Urinary bladder (tissue), 4 donors: Measurements from ENCODE around the gene MRPS15. TPM values are rescaled to one million over a fixed set of nuclear protein-coding genes. Genes with fewer than 3 reads are reported as not detected.
A peak's percentile ranks its signal among the peaks of the same experiment; 100 is the strongest.

Source experiments
- DNase-seq: peaks from one replicate; pipeline ENCODE4 v3.0.0-alpha.2; 2015; ENCODE audit errors: extremely low spot score
- H3K27ac ChIP-seq: one replicate; pipeline ENCODE4 v1.5.1; 2013; ENCODE audit warnings: low read depth, mild to moderate bottlenecking, moderate library complexity
- H3K36me3 ChIP-seq: one replicate; pipeline ENCODE4 v1.6.1; 2013; ENCODE audit warnings: mild to moderate bottlenecking, moderate library complexity; ENCODE audit not compliant: insufficient read depth
- H3K4me1 ChIP-seq: one replicate; pipeline ENCODE4 v1.6.1; 2013; ENCODE audit warnings: mild to moderate bottlenecking, moderate library complexity; ENCODE audit not compliant: insufficient read depth
- H3K4me3 ChIP-seq: one replicate; pipeline ENCODE4 v1.5.1; 2013; ENCODE audit warnings: low read depth, low read length
- WGBS: extraction: QIAGEN DNeasy Blood & Tissue Kit; methylation state at CpG from one replicate; pipeline ENCODE4 v1.1.7; 2013; 5-methylcytosine and 5-hydroxymethylcytosine counted together
- polyA plus RNA-seq: library from polyadenylated mRNA; stranded (reverse); fragments of 200-250 nt; gene quantifications from one replicate; pipeline ENCODE4 v1.2.3, GENCODE V29; 2013
- total RNA-seq: library from RNA; depleted of rRNA; stranded (reverse); fragments of >200 nt; gene quantifications from one replicate; pipeline ENCODE4 v1.2.3, GENCODE V29; 2014
- donor health status: healthy with polysubstance abuse.
- donor health status: healthy.

MRPS15 gene
- total and polyA plus RNA-seq, 2 donors: 26.0 to 69.9 TPM

DNA sequence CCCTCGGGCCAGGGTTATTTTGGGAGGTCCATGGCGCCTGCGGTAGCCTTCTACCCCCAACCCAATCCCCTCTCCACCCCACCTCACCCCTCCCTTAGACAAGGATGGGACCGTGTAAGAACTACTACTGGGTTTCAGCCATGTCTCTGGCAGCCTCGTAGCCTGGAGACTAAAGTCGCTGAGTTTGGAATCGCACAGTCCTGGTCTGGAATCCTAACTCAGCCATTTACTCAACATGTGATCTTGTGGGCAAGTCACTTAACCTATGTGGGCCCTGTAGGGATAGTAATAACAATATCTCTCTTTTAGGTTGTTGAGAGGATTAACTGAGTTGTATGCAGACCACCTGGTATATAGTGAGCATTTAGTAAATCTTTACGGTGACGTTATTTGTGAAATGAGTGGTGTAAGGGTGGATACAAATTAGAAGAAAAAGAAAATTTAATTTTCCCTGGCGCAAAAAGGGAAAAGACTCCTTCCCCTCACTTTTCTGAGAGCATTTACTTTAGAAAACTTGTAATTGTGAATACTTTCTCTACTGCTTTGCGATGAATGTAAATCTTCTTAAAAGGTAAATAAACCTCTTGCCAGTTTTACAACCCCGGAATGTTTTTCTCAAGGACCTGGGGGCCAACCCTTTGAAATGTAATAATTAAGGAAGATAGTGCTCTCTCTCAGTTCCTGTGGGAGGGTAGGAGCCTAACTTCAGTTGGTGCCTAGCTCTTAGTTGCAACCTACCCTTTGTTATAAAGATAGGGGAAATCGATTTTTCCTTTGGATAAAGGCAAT, 615 bp upstream of the MRPS15 start:
- no peaks in the 10 kb centered on the region for H3K4me1 ChIP-seq
- no peaks in the 10 kb centered on the region for H3K36me3 ChIP-seq
- peak overlapping the region; percentile 80 for H3K27ac ChIP-seq
- DNase-seq: no peak
- WGBS: 27% methylated on average over 13 of the region's 13 CpGs
- peak overlapping the region; percentile 83 for H3K4me3 ChIP-seq

DNA sequence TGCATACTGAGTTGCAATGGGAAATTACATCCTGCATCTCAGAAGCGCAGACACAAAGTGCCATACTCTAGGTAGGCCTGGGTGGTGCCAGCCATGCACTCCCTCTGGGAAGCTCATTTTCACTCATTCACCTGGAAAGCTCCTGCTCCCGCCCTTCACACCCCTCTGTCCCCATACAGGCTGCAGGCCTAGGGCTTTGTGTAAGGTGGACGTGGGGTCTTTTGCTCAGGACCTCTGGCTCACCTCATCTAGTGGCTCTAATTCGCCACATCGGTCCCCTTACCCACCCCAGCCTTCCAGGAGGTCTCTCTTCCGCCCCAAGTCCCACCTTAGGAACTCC, 751 bp downstream of the MRPS15 start:
- 14% methylated on average over 6 of the region's 6 CpGs for WGBS
- no peak for DNase-seq
- H3K27ac ChIP-seq: no peak overlapping the region
- H3K4me3 ChIP-seq: peak overlapping the region; percentile 83
- no peaks in the 10 kb centered on the region for H3K4me1 ChIP-seq
- H3K36me3 ChIP-seq: no peaks in the 10 kb centered on the region

DNA sequence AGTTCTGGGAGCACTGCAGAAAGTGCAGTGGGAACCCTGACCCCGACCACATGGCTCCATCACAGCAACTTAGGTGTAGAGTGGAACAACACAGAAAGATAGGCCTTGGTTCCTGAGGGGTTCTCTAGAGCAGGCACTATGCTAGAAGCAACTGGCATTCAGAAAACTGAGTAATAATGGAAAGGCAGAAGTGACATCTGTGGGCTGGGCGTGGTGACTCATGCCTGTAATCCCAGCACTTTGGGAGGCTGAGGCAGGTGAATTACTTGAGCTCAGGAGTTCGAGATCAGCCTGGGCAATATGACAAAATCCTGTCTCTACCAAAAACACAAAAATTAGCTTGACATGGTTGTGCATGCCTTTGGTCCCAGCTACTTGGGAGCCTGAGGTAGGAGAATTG, 5.3 kb downstream of the MRPS15 start:
- no peak overlapping the region for H3K27ac ChIP-seq
- WGBS: 90% methylated on average over 3 of the region's 3 CpGs
- H3K4me1 ChIP-seq: no peaks in the 10 kb centered on the region
- no peak for DNase-seq
- H3K4me3 ChIP-seq: no peak overlapping the region
- no peaks in the 10 kb centered on the region for H3K36me3 ChIP-seq

DNA sequence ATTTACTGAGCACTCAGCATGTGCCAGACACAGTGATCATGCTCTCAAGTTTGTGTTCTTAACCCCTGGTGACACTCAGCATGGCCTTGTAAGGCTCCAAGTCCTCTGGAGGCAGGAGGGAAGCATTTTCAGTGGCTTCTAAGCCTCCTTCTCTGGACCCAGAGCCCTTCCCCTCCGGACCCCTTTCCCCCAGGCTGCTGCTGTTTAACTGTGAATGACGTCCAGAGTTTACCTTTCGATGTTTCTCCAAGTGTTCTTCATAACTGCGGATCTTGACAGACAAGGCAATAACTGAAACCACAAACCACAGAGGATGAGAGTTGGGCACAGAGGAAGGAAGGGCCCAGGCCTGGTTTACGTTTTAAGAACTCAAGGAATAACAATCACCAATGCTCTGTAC, 6.5 kb downstream of the MRPS15 start:
- no peak for DNase-seq
- WGBS: 74% methylated on average over 5 of the region's 5 CpGs
- no peaks in the 10 kb centered on the region for H3K36me3 ChIP-seq

DNA sequence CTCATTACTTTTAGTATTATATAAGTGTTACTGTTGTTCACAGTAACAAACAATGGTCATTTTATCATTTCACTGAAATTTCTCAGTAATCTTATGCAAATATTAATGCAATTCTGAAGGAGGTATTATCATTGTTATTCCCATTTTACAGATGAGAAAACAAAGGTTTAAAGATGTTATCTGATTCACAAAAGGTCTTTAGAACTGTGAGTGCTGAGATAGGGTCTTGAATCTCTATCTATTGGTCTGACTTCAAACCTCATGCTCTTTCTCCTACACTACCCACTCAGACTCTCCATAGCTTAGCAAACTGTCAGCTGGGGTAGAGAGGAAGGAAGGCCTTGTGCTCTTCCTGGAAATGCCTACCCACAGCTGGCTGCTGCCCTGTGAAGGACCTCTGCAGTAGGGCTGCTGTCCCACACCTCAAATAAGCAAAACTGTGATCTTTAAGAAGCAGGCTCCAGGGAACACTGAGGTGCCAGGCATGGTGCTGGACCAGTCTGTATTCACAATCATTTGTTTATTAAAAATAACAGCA, 7.7 kb downstream of the MRPS15 start:
- Histone ChIP-seq H3K4me3 (no peak overlapping the region), H3K4me1 (no peaks in the 10 kb centered on the region), H3K36me3 (no peaks in the 10 kb centered on the region), H3K27ac (no peak overlapping the region)
- DNase-seq: no peak

More for the DNA sequence above, 6.5 kb downstream of the MRPS15 start:
- Histone ChIP-seq H3K27ac (no peak overlapping the region), H3K4me1 (no peaks in the 10 kb centered on the region), H3K4me3 (no peak overlapping the region)

DNA sequence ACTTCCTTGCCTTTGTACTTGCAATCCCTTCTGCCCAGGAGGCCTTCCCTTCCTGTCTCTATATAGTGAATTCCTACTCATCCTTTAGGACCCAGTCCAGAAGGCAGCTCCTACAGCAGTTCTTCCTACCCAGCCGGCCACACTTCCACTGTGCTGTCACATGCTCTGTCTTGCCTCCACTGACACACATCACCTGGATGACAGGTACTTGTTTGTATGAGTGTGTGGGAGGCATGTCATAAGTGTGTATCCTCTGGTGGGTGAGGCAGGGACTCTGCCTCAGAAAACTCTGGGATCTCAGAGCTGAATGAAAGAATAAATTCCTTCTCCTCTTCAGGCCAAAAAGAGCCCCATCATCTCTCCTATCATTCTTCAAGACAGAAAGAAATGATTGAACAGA, 8.8 kb downstream of the MRPS15 start:
- Histone ChIP-seq H3K27ac (no peak overlapping the region), H3K36me3 (no peaks in the 10 kb centered on the region), H3K4me1 (no peaks in the 10 kb centered on the region), H3K4me3 (no peak overlapping the region)
- WGBS: 69% methylated on average over 1 of the region's 1 CpG
- no peak for DNase-seq

DNA sequence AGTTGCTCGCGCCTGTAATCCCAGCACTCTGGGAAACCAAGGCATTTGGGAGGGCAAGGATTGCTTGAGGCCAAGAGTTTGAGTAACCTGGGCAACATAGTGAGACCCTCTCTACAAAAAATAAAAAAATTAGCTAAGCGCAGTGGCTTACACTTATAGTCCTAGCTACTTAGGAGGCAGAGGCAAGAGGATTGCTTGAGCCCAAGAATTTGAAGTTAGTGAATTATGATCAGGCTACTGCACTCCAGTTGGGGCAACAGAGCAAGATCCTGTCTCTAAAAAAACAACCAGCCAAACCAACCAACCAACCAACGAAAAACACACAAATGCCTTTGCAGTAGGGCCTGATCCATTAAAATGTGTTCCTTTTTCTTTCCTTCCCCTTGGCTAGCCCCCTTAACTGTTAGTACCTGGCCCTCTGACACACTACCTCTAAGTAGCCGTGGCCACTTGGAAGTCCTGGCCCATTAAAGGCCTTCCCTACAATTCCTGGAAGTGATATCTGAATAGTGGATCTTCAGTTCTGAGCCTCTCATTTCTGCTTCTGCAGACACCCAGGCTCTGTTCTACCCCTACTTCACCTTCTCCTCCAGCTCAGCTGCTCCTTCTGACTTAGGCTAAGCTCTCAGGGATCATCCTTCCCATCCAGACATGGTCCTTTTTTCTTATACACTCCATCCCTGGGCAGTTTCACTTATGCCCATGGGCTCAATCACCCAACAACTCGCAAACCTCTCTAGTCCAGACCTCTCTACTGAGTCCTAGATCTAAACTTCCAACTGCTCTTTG, 10.4 kb downstream of the MRPS15 start:
- H3K4me1 ChIP-seq: no peaks in the 10 kb centered on the region
- H3K36me3 ChIP-seq: no peaks in the 10 kb centered on the region
- DNase-seq: no peak
- 93% methylated on average over 6 of the region's 6 CpGs for WGBS
- H3K27ac ChIP-seq: no peak overlapping the region
- H3K4me3 ChIP-seq: no peak overlapping the region

DNA sequence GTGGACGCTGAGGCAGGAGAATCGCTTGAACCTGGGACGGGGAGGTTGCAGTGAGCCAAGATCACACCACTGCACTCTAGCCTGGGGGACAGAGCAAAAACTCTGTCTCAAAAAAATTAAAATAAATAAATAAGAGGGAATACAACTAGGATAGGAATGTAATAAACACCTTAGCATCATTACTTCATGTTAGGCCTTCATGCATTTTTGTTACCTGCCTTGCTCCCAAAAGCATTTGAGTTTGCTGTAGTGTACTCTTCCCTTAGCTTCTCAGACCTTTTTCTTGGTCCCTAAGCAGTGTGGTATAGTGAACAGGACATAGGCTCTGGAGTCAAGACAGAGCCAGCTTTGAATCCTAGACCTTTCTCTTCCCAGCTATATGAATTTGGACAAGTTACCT, 11.1 kb downstream of the MRPS15 start:
- no peaks in the 10 kb centered on the region for H3K36me3 ChIP-seq
- H3K4me3 ChIP-seq: no peak overlapping the region
- H3K27ac ChIP-seq: no peak overlapping the region
- no peak for DNase-seq
- no peaks in the 10 kb centered on the region for H3K4me1 ChIP-seq
- 92% methylated on average over 3 of the region's 3 CpGs for WGBS

DNA sequence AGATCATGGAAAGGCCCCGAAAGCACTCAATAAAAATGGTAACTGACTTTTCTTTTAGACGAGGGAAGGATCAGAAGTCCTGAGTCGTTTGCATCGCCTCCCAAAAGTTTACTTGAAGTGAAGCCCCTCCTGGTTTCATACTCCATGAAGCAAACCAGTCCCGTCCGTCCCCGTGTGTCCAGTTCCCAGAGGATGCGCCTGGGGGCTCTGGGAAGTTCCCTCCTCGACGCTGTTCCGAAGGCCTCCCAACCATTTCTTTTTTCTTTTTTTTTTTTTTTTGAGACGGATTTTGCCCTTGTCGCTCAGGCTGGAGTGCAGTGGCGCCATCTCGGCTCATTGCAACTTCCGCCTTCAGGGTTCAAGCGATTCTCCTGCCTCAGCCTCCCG, 13.3 kb downstream of the MRPS15 start:
- H3K36me3 ChIP-seq: no peaks in the 10 kb centered on the region
- 23% methylated on average over 18 of the region's 18 CpGs for WGBS

DNA sequence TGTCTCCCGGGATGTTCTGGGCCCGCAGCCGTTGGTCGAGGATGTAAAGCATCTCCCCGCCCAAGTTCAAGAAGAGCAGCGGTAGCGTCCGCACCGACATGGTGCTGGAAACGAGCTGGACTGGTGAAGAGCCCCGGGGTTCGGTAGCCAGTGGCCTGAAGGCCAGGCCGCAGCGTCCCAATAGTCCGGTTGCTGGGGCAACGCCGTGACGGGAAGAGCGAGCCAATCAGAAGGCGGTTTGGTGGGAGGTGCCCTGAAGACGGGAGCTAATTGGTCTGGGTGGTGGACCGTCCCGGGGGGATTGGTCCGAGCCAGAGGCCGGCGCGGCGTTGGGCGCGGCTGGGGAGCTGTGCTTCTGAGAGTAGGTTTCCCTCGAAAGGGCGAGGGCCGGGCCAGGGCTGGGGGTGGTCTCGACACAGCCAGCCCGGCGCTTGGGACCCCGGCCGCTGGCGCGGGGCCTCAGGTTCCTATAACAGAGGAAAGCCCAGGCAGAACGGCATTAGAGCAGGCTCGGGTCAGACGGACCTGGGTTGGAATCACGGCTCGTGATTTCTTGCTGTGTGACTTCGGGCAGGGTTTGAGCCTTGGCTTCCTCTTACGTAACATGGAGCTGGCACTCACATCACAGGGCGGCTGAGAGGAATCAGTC, 13.8 kb downstream of the MRPS15 start, which contains the start of gene OSCP1:
Gene OSCP1 (minus strand): TSS at position 182 of the 649 bp plus-strand sequence. CDS start 82 bp downstream, at position 100.
- WGBS: under 1% methylated on average over 48 of the region's 48 CpGs
- H3K27ac ChIP-seq: peak within 1 kb of the TSS; percentile 96
- peak within 1 kb of the TSS; percentile 58 for H3K4me3 ChIP-seq
- H3K36me3 ChIP-seq: no peaks in the 10 kb centered on the region
- DNase-seq: peak; percentile 87
- H3K4me1 ChIP-seq: no peaks in the 10 kb centered on the region

More for the DNA sequence above, 13.3 kb downstream of the MRPS15 start:
- no peak for DNase-seq
- no peaks in the 10 kb centered on the region for H3K4me1 ChIP-seq
- H3K4me3 ChIP-seq: peak overlapping the region; percentile 58
- peak overlapping the region; percentile 96 for H3K27ac ChIP-seq

DNA sequence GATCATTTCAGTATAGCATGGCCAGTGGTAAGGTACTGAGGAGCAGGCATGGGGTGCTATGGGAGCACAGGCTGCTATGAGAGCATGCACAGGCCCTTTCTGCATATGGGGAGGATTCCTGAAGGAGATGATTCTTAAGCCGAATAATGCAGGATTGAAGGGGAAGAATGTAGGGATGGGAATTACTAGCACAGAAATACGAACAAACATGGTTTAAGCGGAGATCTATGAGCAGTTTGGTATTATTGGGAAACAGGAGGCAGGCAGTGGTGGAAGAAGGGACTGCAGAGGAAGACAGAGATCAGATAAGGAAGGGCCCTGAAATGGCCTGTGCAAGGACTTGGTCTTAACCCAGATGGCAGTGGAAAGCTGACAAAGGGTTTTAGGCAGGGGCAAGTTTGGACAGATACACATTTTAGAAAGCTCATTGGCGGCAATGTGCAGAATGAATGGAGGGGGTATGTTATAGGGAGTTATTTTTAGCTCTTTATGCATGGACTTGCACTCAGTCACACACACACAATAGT, 15.6 kb downstream of the MRPS15 start:
- H3K4me3 ChIP-seq: no peak overlapping the region
- no peaks in the 10 kb centered on the region for H3K4me1 ChIP-seq
- 87% methylated on average over 4 of the region's 4 CpGs for WGBS
- no peak for DNase-seq
- H3K36me3 ChIP-seq: no peaks in the 10 kb centered on the region
- H3K27ac ChIP-seq: no peak overlapping the region

DNA sequence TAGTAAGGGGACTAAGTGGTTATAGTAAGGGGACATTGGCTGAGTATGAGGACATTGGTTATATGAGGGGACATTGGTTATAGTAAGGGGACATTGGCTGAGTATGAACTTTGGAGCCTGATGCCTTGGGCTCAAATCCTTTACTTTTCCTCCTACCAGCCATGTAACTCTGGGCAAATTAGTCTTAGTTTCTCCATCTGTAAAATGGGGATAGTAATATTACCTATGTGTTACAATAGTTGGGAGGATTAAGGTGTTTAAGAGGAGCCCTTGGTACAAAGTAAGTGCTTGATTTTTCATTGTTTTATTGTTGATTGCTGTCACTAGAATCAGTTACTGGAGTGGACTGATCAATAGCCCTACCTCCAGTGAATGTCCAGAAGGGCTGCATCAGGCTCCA, 16.7 kb downstream of the MRPS15 start:
- Histone ChIP-seq H3K27ac (no peak overlapping the region), H3K36me3 (no peaks in the 10 kb centered on the region), H3K4me1 (no peaks in the 10 kb centered on the region), H3K4me3 (no peak overlapping the region)
- DNase-seq: no peak

DNA sequence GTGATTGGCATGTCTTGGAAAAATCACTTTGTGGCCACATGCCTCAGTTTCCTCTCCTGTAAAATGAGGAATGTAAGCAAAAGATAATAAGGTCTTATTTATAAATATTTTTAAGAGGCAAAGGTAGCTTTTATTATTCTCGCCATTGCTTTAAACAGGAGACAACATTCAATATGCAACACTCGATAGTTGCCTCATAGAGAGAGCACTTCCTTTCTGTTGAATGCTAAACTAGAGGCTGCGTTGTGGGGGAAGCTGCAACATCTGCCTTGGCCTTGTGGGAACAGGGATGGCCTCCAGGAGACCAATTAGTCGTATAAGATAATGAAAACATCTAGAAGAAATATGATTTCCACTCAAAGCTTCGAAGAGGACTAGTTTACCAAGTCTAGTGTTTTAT, 17.4 kb downstream of the MRPS15 start:
- H3K4me3 ChIP-seq: no peak overlapping the region
- WGBS: 67% methylated on average over 5 of the region's 5 CpGs
- no peak for DNase-seq
- H3K36me3 ChIP-seq: no peaks in the 10 kb centered on the region
- no peaks in the 10 kb centered on the region for H3K4me1 ChIP-seq
- H3K27ac ChIP-seq: no peak overlapping the region
